Measurements from ENCODE around the gene ZNF219.

Gene ZNF219

DNA sequence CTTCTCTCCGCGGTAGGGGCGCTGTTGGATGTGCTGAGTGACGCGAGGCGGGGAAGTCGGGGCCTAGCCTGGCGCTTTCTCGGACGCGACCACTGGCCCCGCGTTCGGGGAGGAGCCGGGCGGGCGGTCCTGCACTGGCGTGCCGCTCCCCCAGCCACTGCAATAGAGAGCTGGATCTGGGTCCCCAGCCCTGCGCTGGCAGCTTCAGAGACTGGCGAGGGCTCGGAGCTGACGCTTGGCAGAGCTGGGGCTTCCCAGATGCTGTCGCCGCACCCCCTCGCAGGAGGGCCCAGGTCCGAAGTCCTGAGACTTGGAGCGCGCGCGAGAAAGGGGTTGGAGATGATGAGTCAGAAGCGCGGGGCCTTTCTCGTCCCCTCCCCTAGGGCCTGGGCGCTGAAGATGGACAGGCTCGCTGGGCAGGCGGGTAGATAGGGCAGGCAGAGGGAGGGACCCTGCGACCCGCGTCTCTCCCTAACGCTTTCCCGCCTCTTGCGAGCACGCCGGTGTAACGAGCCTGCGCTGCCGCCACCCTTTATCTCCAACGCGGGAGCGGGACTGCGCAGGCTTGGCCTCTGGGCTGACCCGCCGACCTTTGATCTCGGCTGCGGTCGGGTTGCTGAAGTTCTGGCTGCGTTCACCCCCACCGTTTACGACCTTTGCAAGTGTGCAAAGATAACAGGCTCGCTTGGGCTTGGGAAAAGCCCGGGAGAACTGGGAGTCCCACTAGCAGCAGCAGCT is 5.4 kb upstream of the ZNF219 start:
- Histone ChIP-seq H3K27ac (peak overlapping the region; percentile 97), H3K9me3 (ENCODE audit: control insufficient read depth, low read length) (no peaks in the 10 kb centered on the region), H3K4me3 (ENCODE audit: low read depth, low read length) (peak overlapping the region; percentile 84), H3K4me2 (ENCODE audit: low read length) (peak overlapping the region; percentile 97), H2AFZ (peak overlapping the region; percentile 91), H3K27me3 (ENCODE audit: control insufficient read depth, insufficient read depth, low read length) (no peaks in the 10 kb centered on the region), H3K79me2 (peaks cover 21% of the 10 kb centered on the region), H3K4me1 (peaks cover 51% of the 10 kb centered on the region), H3K9ac (peak overlapping the region; percentile 73), H3K36me3 (ENCODE audit: control insufficient read depth, insufficient read depth, low read length) (no peaks in the 10 kb centered on the region)
- TF ChIP-seq, protein P1, sequence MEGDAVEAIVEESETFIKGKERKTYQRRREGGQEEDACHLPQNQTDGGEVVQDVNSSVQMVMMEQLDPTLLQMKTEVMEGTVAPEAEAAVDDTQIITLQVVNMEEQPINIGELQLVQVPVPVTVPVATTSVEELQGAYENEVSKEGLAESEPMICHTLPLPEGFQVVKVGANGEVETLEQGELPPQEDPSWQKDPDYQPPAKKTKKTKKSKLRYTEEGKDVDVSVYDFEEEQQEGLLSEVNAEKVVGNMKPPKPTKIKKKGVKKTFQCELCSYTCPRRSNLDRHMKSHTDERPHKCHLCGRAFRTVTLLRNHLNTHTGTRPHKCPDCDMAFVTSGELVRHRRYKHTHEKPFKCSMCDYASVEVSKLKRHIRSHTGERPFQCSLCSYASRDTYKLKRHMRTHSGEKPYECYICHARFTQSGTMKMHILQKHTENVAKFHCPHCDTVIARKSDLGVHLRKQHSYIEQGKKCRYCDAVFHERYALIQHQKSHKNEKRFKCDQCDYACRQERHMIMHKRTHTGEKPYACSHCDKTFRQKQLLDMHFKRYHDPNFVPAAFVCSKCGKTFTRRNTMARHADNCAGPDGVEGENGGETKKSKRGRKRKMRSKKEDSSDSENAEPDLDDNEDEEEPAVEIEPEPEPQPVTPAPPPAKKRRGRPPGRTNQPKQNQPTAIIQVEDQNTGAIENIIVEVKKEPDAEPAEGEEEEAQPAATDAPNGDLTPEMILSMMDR (IDR thresholded peaks at IDR 0.05), result peak; percentile 90

DNA sequence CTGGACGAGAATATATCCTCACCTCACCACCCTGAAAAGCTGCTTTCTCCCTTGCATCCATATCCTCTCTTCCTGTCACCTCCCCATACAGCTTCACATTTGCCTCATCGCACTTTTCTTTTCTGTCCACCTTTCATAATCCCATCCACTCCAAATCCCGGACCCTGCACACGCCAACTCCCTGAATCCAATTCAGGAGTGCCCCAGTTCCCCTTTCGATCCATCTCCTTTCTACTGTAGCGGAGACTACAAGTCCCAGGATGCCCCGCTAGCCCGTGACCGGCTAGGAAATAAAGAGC is 4.9 kb upstream of the ZNF219 start:
- Histone ChIP-seq H3K9me3 (ENCODE audit: control insufficient read depth, low read length) (no peaks in the 10 kb centered on the region), H3K27me3 (ENCODE audit: control insufficient read depth, insufficient read depth, low read length) (no peaks in the 10 kb centered on the region), H2AFZ (peak overlapping the region; percentile 91), H3K4me2 (ENCODE audit: low read length) (peak overlapping the region; percentile 97), H3K36me3 (ENCODE audit: control insufficient read depth, insufficient read depth, low read length) (no peaks in the 10 kb centered on the region), H3K9ac (no peak overlapping the region), H3K79me2 (peaks cover 21% of the 10 kb centered on the region), H3K4me1 (peaks cover 52% of the 10 kb centered on the region), H3K4me3 (ENCODE audit: low read depth, low read length) (peak overlapping the region; percentile 84), H3K27ac (peak overlapping the region; percentile 97)
- TF ChIP-seq, protein P1 (IDR thresholded peaks at IDR 0.05), result no peak

DNA sequence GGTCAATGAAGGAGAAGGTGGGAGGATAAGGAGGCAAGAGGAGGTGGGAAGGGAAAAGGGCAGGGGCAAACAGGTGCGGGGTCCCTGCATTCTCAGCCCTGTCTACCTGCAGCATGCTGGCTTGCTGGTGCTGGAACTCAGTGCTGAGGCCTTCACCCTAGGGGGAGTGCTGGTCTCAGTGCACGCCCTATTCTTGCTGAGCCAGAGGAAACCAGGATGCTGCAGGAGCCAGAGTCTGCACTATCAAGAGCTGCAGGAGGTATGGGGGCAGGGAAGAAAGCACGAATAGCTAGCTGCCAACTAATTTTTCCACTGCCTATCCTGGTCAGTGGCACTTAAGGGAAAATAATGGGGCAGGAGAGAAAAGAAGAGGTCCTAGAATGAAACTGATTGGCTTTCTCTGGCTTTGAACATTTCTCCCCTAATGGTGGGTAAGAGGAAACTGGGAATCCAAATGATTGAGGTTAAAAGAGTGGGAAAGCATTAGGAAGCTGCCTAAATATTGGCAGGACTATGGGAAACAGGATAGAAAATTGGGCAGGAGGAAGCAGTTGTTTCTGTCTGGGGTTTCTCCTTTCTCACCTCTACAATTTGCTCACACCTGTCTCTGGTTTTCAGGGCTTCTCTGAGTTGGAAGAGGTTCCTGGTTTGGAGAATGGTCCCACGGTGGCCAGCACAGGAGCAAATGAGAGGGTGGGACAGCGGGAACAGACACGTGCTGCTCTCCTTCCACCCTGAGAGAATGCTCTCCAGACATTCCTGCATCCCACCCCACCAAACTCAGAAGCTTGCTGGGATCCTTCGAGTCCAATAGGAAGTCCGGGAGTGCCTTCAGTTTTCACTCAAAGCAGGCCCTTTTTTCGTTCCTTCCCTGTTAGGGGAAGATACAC is 4.3 kb upstream of the ZNF219 start:
- Histone ChIP-seq H3K9me3 (ENCODE audit: control insufficient read depth, low read length) (no peaks in the 10 kb centered on the region), H3K4me2 (ENCODE audit: low read length) (peak overlapping the region; percentile 97), H3K36me3 (ENCODE audit: control insufficient read depth, insufficient read depth, low read length) (no peaks in the 10 kb centered on the region), H3K4me1 (peaks cover 52% of the 10 kb centered on the region), H3K27me3 (ENCODE audit: control insufficient read depth, insufficient read depth, low read length) (no peaks in the 10 kb centered on the region), H3K79me2 (peaks cover 21% of the 10 kb centered on the region), H3K4me3 (ENCODE audit: low read depth, low read length) (peak overlapping the region; percentile 84), H3K27ac (peak overlapping the region; percentile 97), H3K9ac (no peak overlapping the region), H2AFZ (peak overlapping the region; percentile 91)
- TF ChIP-seq, protein P1 (IDR thresholded peaks at IDR 0.05), result no peak

DNA sequence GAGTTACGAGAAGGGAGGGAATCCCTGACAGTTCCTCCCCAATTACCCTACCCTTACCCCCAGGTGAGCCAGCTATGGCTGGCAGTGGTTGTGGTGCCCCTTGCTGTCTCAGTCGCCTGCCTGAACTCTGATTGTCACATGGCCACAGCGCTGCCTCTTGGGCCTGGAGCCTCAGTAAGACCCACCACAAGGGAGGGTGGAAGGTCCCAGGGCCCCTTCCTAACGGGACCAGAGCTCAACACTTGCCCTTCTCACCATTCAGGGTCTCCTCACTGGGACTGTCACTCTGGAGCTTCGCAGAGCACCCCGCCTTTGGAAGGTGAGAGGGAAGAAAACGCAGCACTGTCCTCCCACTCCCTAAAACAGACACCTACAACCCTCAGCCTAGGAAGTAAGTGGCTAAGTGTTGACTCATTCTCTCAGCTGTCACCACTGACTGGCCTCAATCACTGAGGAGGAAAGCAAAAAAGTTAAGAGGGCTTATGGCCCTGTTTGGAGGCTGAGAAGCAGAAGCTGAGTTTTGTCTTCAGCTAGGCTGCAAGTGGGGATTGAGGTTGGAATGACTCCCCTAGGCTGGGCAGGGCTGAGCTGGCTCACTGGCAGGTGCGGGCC is 3.5 kb upstream of the ZNF219 start:
- TF ChIP-seq, protein P1 (IDR thresholded peaks at IDR 0.05), result no peak
- Histone ChIP-seq H3K27me3 (ENCODE audit: control insufficient read depth, insufficient read depth, low read length) (no peaks in the 10 kb centered on the region), H2AFZ (no peak overlapping the region), H3K36me3 (ENCODE audit: control insufficient read depth, insufficient read depth, low read length) (no peaks in the 10 kb centered on the region), H3K27ac (peak overlapping the region; percentile 97), H3K4me2 (ENCODE audit: low read length) (no peak overlapping the region), H3K9me3 (ENCODE audit: control insufficient read depth, low read length) (no peaks in the 10 kb centered on the region), H3K9ac (no peak overlapping the region), H3K4me3 (ENCODE audit: low read depth, low read length) (no peak overlapping the region), H3K79me2 (peaks cover 21% of the 10 kb centered on the region), H3K4me1 (peaks cover 51% of the 10 kb centered on the region)
